ENCODE measurements around the gene TECPR2.

GRCh38 chr14:102479777-102480176 is 117.0 kb downstream of the TECPR2 start:
- no peak for TF ChIP-seq CTCF (IDR thresholded peaks at IDR 0.05; ENCODE audit: poor library complexity)
- no peak for TF ChIP-seq EZH2 (IDR thresholded peaks at IDR 0.05; ENCODE audit: borderline replicate concordance)
